RWPE2 (cell line): ENCODE measurements around the gene PRLR.
"Not testable (repeated sequence)": the region's sequence is repeated elsewhere in the genome, so short reads cannot be mapped to it uniquely, and the experiment has no call there.

Experiments used
- ATAC-seq: fragments of 200-7000 bp; cut with Tn5 transposase; 3 replicates; pipeline ENCODE4 v1.9.1; 2021; ENCODE audit warnings: low read depth
- DNase-seq: peaks from one replicate; pipeline ENCODE4 v3.0.0-alpha.2; 2020; ENCODE audit warnings: low spot score
- H3K27ac ChIP-seq: fragments of 450-650 bp; 2 replicates; pipeline ENCODE4 v1.5.1; 2017; ENCODE audit warnings: mild to moderate bottlenecking; ENCODE audit not compliant: poor library complexity, severe bottlenecking
- H3K27me3 ChIP-seq: fragments of 250-450 bp; sonication (Bioruptor Pico); 2 replicates; pipeline ENCODE4 v1.5.1; 2021; ENCODE audit warnings: mild to moderate bottlenecking, moderate library complexity; ENCODE audit not compliant: insufficient read depth, poor library complexity, severe bottlenecking
- H3K36me3 ChIP-seq: fragments of 250-450 bp; sonication (Bioruptor Pico); 2 replicates; pipeline ENCODE4 v1.5.1; 2020; ENCODE audit warnings: low read depth, mild to moderate bottlenecking, moderate library complexity
- H3K4me1 ChIP-seq: fragments of 250-450 bp; sonication (Bioruptor Pico); 2 replicates; pipeline ENCODE4 v1.5.1; 2021; ENCODE audit warnings: mild to moderate bottlenecking, moderate library complexity; ENCODE audit not compliant: insufficient read depth, poor library complexity, severe bottlenecking
- H3K4me3 ChIP-seq: fragments of 250-450 bp; sonication (Bioruptor Pico); 2 replicates; pipeline ENCODE4 v1.5.1; 2021; ENCODE audit warnings: mild to moderate bottlenecking, moderate library complexity; ENCODE audit not compliant: severe bottlenecking
- H3K9me3 ChIP-seq: fragments of 250-450 bp; sonication (Bioruptor Pico); 2 replicates; pipeline ENCODE4 v1.5.1; 2021; ENCODE audit warnings: mild to moderate bottlenecking, moderate library complexity; ENCODE audit not compliant: severe bottlenecking
- CTCF ChIP-seq: fragments of 450-650 bp; IDR thresholded peaks from one replicate; pipeline ENCODE4 v1.5.1; 2017; ENCODE audit warnings: mild to moderate bottlenecking, moderate library complexity; ENCODE audit not compliant: poor library complexity, severe bottlenecking

PRLR gene

DNA sequence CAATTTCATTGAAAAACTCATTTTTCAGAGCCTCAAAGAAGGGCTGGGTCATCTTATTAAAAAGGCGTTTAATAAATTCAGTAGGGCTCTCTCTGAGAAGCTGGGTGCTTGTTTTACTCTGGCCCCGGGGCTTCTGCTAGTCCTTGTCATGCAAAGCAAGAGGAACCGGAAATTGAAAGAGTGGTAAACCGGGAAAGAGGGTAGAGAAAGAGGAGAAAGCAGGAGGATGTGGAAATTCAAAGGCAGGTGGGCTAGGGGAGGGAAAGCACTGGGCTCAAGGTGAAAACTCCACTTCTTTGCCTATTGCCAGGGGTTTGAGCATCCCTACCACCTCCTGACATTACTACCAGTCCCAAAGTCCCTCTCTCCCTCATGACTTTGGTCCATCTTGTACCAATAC, 118.0 kb downstream of the PRLR start:
- Histone ChIP-seq H3K27me3 (peaks cover 19% of the 10 kb centered on the region), H3K4me3 (no peak overlapping the region), H3K36me3 (no peaks in the 10 kb centered on the region), H3K27ac (no peak overlapping the region), H3K4me1 (no peaks in the 10 kb centered on the region), H3K9me3 (no peaks in the 10 kb centered on the region)
- no peak for DNase-seq
- TF ChIP-seq CTCF: no peak
- ATAC-seq: no peak

GRCh38 chr5:35104550-35104949, 125.7 kb downstream of the PRLR start:
- not testable (repeated sequence) for H3K36me3 ChIP-seq, ATAC-seq, H3K4me3 ChIP-seq, DNase-seq, H3K4me1 ChIP-seq, H3K9me3 ChIP-seq, H3K27ac ChIP-seq
- peaks cover 44% of the 10 kb centered on the region for H3K27me3 ChIP-seq

- no peak for TF ChIP-seq CTCF
- no peaks in the 10 kb centered on the region for H3K4me1 ChIP-seq
- DNase-seq (no peak), ATAC-seq (no peak)
- H3K4me3 ChIP-seq: no peak overlapping the region
- peaks cover 44% of the 10 kb centered on the region for H3K27me3 ChIP-seq
- no peaks in the 10 kb centered on the region for H3K9me3 ChIP-seq
- no peaks in the 10 kb centered on the region for H3K36me3 ChIP-seq
- H3K27ac ChIP-seq: no peak overlapping the region
These were observed 126.5 kb downstream of the PRLR start for GRCh38 chr5:35103637-35104299.

- H3K36me3 ChIP-seq, DNase-seq, H3K4me1 ChIP-seq, H3K4me3 ChIP-seq, ATAC-seq, H3K9me3 ChIP-seq, H3K27ac ChIP-seq: not testable (repeated sequence)
- H3K27me3 ChIP-seq: peaks cover 35% of the 10 kb centered on the region
These were observed 128.6 kb downstream of the PRLR start for GRCh38 chr5:35101720-35102119.

- no peaks in the 10 kb centered on the region for H3K4me1 ChIP-seq
- no peak for DNase-seq
- no peak for TF ChIP-seq CTCF
- H3K27ac ChIP-seq: no peak overlapping the region
- H3K4me3 ChIP-seq: no peak overlapping the region
- peaks cover 30% of the 10 kb centered on the region for H3K27me3 ChIP-seq
- H3K36me3 ChIP-seq: no peaks in the 10 kb centered on the region
- H3K9me3 ChIP-seq: no peaks in the 10 kb centered on the region
- ATAC-seq: no peak
These were observed 129.3 kb downstream of the PRLR start for GRCh38 chr5:35101016-35101415.

DNA sequence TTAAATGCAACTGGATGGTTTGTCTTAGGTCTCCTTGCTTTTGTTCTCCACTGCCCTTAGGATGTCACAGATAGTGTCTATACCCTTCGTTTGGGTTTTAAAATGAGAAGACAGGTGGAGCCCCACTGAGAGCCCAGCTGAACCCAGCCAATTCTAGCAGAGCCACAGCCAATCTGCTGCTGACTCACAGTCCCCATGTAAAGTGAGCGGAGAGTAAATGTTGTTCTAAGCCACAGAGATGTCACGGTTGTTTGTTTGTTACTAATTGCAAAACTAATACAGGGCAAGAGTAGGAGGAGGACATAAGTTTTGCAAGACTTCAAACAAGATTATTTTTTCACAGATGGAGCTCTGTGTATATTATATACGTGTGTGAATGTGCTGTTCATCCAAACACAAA, 132.1 kb downstream of the PRLR start:
- Histone ChIP-seq H3K36me3 (no peaks in the 10 kb centered on the region), H3K4me1 (no peaks in the 10 kb centered on the region), H3K27ac (no peak overlapping the region), H3K4me3 (no peak overlapping the region), H3K27me3 (peaks cover 6% of the 10 kb centered on the region), H3K9me3 (no peaks in the 10 kb centered on the region)
- TF ChIP-seq CTCF: no peak
- no peak; the same call in 2 of the 3 replicates for ATAC-seq
- no peak for DNase-seq
